Kidney epithelial cell (primary cell): ENCODE measurements around the gene MERTK. TPM values are rescaled to one million over a fixed set of nuclear protein-coding genes. Genes with fewer than 3 reads are reported as not detected.

ENCODE experiments used
- DNase-seq: peaks from one replicate; pipeline ENCODE4 v3.0.0-alpha.2; 2010; ENCODE audit warnings: low read depth
- H3K27me3 ChIP-seq: 2 replicates; pipeline ENCODE4 v1.6.0; 2011; ENCODE audit warnings: low read length; ENCODE audit not compliant: control insufficient read depth, insufficient read depth
- H3K36me3 ChIP-seq: 2 replicates; pipeline ENCODE4 v1.5.1; 2011; ENCODE audit warnings: low read length; ENCODE audit not compliant: control insufficient read depth, insufficient read depth
- H3K4me3 ChIP-seq: 2 replicates; pipeline ENCODE4 v1.5.1; 2011; ENCODE audit warnings: low read depth, mild to moderate bottlenecking, control low read depth, low read length
- CTCF ChIP-seq: IDR thresholded peaks from 2 replicates; pipeline ENCODE4 v1.5.1; 2011; ENCODE audit warnings: mild to moderate bottlenecking, moderate library complexity, low read length, control low read depth, inconsistent platforms; ENCODE audit not compliant: insufficient read depth, poor library complexity, severe bottlenecking
- total RNA-seq: library from RNA; depleted of rRNA; stranded (reverse); fragments of >200 nt; gene quantifications from 2 replicates; pipeline ENCODE4 v1.2.3, GENCODE V29; 2015

MERTK gene
- total RNA-seq, 1 donor from 2014 or later = 4.1 TPM

- no peak for TF ChIP-seq CTCF
- no peak for DNase-seq
- Histone ChIP-seq H3K27me3 (no peaks in the 10 kb centered on the region), H3K36me3 (no peaks in the 10 kb centered on the region), H3K4me3 (no peak overlapping the region)
Observed at GRCh38 chr2:111966241-111966640, 67.8 kb downstream of the MERTK start.

GRCh38 chr2:111967018-111967417, 68.6 kb downstream of the MERTK start:
- no peak overlapping the region for H3K4me3 ChIP-seq
- DNase-seq = no peak
- H3K36me3 ChIP-seq = no peaks in the 10 kb centered on the region
- H3K27me3 ChIP-seq = no peaks in the 10 kb centered on the region
- TF ChIP-seq CTCF = no peak

- TF ChIP-seq CTCF = no peak
- Histone ChIP-seq H3K4me3 (no peak overlapping the region), H3K36me3 (no peaks in the 10 kb centered on the region), H3K27me3 (no peaks in the 10 kb centered on the region)
- DNase-seq = no peak
Observed at GRCh38 chr2:111970453-111970852, 72.0 kb downstream of the MERTK start.

- H3K27me3 ChIP-seq = no peaks in the 10 kb centered on the region
- H3K36me3 ChIP-seq = no peaks in the 10 kb centered on the region
- no peak for DNase-seq
- TF ChIP-seq CTCF = no peak
- H3K4me3 ChIP-seq = no peak overlapping the region
Observed at GRCh38 chr2:111972955-111973565, 74.7 kb downstream of the MERTK start.

GRCh38 chr2:111973701-111974100, 75.3 kb downstream of the MERTK start:
- no peaks in the 10 kb centered on the region for H3K36me3 ChIP-seq
- DNase-seq = no peak
- no peak overlapping the region for H3K4me3 ChIP-seq
- TF ChIP-seq CTCF = no peak
- no peaks in the 10 kb centered on the region for H3K27me3 ChIP-seq

GRCh38 chr2:111975053-111975552, 76.7 kb downstream of the MERTK start:
- TF ChIP-seq CTCF = no peak
- H3K27me3 ChIP-seq = no peaks in the 10 kb centered on the region
- peak; percentile 99 for DNase-seq
- no peaks in the 10 kb centered on the region for H3K36me3 ChIP-seq
- no peak overlapping the region for H3K4me3 ChIP-seq
